Measurements from ENCODE around the gene DNMT3L.
"Not testable (repeated sequence)": the region's sequence is repeated elsewhere in the genome, so short reads cannot be mapped to it uniquely, and the experiment has no call there.

The DNMT3L gene

GRCh38 chr21:44202590-44203299 lies 59.0 kb downstream of the DNMT3L start:
- not testable (repeated sequence) for H3K27ac ChIP-seq

- not testable (repeated sequence) for H3K27ac ChIP-seq
Measured at GRCh38 chr21:44199997-44200396, 61.7 kb downstream of the DNMT3L start.

GRCh38 chr21:44199448-44199847 lies 62.2 kb downstream of the DNMT3L start:
- no peak overlapping the region for H3K27ac ChIP-seq
- TF ChIP-seq ZFX (IDR thresholded peaks at IDR 0.05; ENCODE audit: borderline replicate concordance): no peak
- no peak for TF ChIP-seq CTCF (IDR thresholded peaks at IDR 0.05)

DNA sequence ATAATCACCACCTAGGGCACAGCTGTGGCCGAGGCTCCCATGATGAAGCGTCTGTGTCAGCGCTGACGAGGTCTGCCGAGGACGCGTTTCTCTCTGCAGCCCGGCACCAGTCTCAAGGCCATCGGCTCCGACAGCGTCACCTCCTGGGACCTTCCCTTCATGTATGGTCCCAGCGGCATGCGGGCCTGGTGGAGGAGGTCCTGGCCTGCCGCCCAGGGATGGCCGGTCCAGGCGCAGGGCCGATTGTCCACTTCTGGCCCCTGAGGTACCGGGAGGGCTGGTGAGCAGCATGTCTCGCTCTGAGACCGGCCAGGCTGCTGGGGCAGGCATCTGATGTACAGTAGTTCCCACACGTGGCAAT lies 64.6 kb downstream of the DNMT3L start:
- not testable (repeated sequence) for H3K27ac ChIP-seq
